NCI-H2227 (cell line): Measurements from ENCODE around the gene HMGXB3.
"Not testable (repeated sequence)": the region's sequence is repeated elsewhere in the genome, so short reads cannot be mapped to it uniquely, and the experiment has no call there.

ENCODE experiments used
- DNase-seq: peaks from one replicate; lab custom pipeline; 2025; ENCODE audit not compliant: unreplicated experiment; lab: John Stamatoyannopoulos, UW

HMGXB3 gene

GRCh38 chr5:150084754-150085153, 84.2 kb downstream of the HMGXB3 start:
- DNase-seq: not testable (repeated sequence)

GRCh38 chr5:150085191-150085912, 84.8 kb downstream of the HMGXB3 start:
- no peak for DNase-seq

- DNase-seq: no peak
Observed at GRCh38 chr5:150085950-150086715, 85.6 kb downstream of the HMGXB3 start, which contains the start of gene CSF1R. TSS of gene CSF1R (minus strand) at chr5:150086554. CDS start at chr5:150086427, 127 bp downstream.

GRCh38 chr5:150092159-150092787, 91.7 kb downstream of the HMGXB3 start:
- no peak for DNase-seq

- DNase-seq: no peak
Observed at GRCh38 chr5:150097152-150097551, 96.6 kb downstream of the HMGXB3 start.

- no peak for DNase-seq
Observed at GRCh38 chr5:150101023-150101422, 100.5 kb downstream of the HMGXB3 start.
